Hippocampal formation (tissue), 2 donors: ENCODE data around the gene LYG2.
"Not testable (repeated sequence)": the region's sequence is repeated elsewhere in the genome, so short reads cannot be mapped to it uniquely, and the experiment has no call there.

Experiments
- DNase-seq, 2 donors: peaks; one replicate each; lab custom pipeline; 2025; lab: John Stamatoyannopoulos, UW

Gene LYG2

GRCh38 chr2:99201959-99202678, 53.3 kb downstream of the LYG2 start:
- no peak for DNase-seq

- no peak for DNase-seq
Measured at GRCh38 chr2:99200076-99200800, 55.2 kb downstream of the LYG2 start.

GRCh38 chr2:99198103-99198841, 57.2 kb downstream of the LYG2 start:
- no peak for DNase-seq

GRCh38 chr2:99192364-99192763, 63.1 kb downstream of the LYG2 start:
- DNase-seq, result not testable (repeated sequence)
